Measurements from ENCODE around the gene MYH13.

GRCh38 chr17:10323812-10324610 lies 48.8 kb downstream of the MYH13 start:
- TF ChIP-seq CTCF (IDR thresholded peaks at IDR 0.05; ENCODE audit: low read depth, low read length) = no peak
- TF ChIP-seq POLR2A (IDR thresholded peaks at IDR 0.05; ENCODE audit: extremely low read depth, insufficient read length) = no peak
- TF ChIP-seq MAX (IDR thresholded peaks at IDR 0.05; ENCODE audit: low read depth, low read length) = no peak

All from NB4 (cell line).